Stimulated activated CD8-positive, alpha-beta memory T cell treated with anti-CD3 and anti-CD28 coated beads, Interleukin-7, amount 100 ng/mL, for 4 hours (primary cell): ENCODE data around the gene HSD17B7.
"Not testable (repeated sequence)": the region's sequence is repeated elsewhere in the genome, so short reads cannot be mapped to it uniquely, and the experiment has no call there.

Experiments
- DNase-seq, 2 donors: peaks; one replicate each; pipeline ENCODE4 v3.0.0-alpha.2; 2020; ENCODE audit warnings: low read depth in 2 of 2

The HSD17B7 gene

DNA sequence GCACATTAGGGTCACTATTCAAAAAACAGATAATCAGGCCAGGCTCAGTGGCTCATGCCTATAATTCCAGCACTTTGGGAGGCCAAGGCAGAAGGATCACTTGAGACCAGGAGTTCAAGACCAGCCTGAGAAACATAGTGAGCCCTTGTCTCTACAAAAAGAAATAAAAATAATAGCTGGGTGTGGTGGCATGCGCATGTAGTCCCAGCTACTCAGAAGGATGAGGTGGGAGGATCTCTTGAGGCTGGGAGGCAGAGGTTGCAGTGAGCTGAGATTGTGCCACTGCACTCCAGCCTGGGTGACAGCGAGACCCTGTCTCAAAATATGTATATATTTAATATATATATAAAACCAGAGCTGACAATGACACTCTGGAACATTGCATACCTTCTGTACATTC lies 21.9 kb downstream of the HSD17B7 start:
- DNase-seq, result not testable (repeated sequence)

DNA sequence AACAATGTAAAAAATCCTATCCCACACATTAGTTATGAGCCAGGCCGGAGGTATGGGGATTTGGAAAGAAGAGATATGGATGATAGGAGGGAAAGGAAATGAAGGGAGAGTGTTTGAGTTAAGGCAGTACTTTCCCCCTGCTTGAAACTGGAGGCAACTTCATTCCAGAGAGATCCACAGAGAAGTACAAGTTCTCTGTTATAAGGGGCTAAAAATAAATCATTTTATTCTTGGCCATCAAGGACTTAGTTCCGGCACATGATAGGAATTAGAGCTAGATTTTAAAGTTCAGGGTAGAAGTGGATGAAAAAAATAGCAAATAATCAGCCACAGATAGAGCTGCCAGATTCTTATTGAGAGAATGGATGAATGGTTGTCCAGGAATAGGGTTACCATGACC lies 27.6 kb downstream of the HSD17B7 start:
- not testable (repeated sequence) for DNase-seq

DNA sequence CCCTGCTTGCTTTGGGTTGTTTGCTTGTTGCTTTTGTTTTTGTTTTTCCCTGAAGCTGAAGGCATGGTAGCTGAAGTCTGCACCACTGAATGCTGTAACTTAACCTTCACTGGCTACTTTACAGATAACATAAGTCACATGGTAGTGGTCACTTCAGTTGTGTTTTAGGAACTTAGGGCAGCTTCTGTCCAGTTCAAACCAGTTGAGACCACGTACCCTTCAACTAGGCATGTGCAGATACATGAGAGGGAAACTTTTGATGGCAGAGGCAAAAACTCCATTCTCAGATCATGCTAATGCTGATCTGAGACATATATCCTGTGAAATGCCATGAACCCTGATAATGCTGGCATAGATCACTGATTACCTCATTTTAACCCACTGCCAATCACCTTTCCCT lies 28.2 kb downstream of the HSD17B7 start:
- DNase-seq, result not testable (repeated sequence)

DNA sequence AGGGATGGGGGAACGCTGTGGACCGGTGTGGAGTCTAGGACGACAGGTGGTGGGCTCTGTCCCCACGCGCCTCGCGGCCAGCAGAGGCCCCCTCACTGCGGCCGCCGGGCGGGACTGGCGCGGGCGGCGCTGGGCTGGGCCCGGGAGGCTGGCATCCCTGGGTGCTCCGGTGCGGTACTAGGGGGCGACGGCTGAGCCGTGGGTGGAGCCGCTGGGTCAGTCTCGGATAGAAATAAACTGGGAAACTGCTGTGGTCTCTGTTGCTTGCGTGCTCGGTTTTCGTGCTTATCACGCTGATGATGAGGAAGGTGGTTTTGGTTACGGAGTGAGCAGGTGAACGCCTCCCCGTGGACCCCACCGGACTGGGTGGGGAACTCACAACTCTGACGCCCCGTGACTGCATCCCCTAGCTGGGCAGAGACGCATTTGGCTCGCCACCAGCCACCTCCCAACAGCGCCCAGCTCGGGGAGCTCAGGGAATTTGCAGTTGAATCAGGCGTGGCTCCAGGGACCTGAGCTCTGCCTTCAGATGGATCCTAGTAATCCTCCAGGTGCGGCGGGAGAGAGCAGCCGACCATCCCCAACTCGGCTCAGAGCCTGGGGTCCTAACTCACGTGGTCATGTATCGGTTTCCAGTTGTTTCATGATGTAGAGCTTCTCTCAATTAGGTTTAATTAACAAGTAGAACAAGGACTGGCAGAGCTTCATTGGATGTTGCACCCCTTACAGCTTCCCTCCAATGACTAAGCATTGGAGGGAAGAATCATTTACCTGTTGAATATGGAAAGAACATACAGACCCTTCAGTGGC lies 32.1 kb downstream of the HSD17B7 start:
- no peak for DNase-seq

DNA sequence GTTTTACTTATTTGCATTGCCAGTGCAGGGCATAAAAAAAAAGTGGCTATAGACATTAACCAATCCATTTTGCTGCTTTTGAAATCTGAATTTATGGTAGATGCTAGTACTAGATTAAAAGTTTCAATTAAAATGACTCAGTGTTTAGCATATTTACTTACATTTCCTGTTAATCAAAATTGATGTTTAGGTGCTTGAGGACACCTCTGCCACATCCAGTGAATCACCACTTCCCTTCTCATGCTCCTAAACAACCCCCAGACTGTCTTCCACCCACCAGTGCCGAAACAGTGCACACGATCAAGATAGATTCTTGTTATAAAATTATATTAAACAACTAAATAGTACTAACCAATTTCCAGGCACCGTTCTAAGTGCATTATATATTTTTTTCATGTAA lies 32.7 kb downstream of the HSD17B7 start:
- DNase-seq, result peak in 1 of 2 donors; percentile 10

DNA sequence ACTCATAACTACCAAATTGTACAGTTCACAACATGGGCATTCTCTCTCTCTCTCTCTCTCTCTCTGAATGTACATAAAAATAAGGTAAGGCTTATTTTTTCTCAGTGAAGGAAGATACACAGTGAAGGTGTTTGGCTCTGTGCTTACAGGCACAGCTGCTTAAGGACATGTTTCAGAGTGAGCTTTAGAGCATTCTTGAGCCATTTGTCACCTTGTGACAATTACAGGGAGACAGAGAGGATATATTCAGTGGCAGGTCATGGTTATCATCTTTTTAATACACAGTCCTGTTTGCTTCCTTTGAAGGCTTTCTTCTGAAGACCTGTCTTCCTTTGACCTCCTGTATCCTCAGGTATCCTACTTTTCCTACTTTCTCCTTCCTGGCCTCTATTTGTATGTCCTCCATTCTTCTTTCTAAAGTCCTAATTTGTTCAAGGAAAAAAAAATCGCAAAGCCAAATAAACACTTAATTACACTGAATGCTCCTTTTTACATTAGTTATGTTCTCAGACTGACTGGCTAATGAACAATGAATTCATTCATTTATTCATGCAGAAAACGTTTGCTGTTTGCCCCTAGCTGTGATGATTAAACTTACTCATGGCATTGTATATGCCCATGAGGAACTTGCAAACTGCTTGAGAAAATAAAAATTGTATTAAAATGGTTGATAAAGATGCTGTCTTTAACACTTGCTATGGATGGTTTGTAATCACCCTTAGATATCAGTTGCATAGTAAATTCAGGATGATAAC lies 33.4 kb downstream of the HSD17B7 start:
- DNase-seq, result no peak

DNA sequence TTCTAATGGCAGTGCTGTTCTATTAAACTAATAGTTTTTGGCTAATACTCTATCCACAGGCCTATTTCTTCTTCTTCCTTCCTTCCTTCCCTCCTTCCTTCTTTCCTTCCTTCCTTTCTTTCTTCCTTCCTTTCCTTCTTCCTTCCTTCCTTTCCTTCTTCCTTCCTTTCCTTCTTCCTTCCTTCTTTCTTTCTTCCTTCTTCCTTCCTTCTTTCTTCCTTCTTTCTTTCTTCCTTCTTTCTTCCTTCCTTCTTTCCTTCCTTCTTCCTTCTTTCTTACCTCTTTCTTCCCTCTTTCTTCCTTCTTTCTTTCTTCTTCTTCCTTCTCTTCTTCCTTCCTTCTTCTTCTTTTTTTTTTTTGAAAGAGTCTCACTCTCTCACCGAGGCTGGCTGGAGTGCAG lies 38.8 kb downstream of the HSD17B7 start:
- no peak for DNase-seq

DNA sequence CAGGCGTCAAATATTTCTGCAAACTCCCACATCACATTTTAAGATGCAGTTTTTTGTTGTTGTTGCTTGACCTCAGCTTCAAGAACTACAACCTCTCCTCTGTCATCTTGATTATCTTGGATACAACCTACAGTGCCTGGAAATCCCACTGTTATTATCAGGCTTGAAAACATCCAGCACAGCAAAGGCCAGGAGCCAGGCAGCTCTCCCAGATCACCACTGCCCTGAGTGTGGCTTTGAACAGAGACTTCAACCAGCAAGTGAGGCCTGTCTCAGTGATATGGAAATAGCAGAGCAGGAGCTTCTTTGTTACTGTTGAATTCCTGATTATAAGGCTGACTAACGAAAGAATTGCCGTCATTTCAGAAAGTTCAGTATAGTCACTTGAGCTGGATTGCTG lies 42.0 kb downstream of the HSD17B7 start:
- no peak for DNase-seq

DNA sequence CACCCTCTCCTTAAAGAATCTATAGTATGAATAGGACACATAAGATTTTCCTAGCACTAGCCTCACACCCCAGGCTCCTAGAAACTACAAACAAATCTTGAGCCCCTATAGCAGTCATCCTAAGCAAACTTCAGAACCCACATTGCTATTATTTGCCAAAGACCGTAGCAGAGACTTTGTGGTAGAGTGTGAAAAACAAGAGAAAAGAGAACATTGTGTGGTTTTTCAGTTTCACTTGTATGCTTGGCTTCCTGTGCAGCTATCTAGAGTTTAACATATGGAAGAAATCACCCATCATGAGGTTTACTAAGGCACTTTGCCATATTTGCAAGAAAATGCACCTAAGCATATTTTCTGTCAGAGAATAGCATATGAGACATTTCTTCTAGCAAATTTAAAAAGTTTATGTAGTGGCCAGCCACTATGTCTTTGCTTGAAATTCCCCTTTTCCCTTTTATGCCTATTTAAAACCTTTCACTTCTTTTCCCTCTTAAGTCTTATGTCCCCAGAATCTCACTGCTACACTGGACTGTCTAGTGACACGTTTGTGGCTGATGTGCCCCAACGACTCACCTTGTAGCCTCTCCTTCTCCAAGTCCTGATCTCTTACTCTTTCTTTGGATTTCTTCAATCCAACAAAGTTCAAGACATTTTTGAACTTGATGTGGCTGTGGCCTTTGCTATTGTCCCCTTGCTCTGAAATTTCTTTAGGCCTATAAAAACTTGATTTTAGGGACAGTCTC lies 44.8 kb downstream of the HSD17B7 start:
- DNase-seq, result no peak

DNA sequence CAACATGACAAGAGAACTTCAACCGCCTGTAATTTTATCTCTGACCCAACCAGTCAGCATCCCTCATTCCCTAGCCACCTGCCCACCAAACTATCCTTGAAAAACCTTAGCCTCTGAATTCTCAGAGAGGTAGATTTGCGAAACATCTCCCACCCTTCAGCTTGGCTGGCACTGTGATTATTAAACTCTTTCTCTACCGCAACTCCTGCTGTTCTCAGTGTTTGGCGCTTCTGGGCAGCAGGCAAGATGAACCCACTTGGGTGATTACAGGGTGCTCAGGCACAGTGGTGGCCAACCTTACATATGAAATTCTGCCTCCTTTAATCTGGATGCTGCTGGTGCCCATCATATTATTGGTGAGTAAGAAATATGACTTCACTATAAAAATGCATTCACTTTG lies 48.4 kb downstream of the HSD17B7 start:
- DNase-seq, result no peak

DNA sequence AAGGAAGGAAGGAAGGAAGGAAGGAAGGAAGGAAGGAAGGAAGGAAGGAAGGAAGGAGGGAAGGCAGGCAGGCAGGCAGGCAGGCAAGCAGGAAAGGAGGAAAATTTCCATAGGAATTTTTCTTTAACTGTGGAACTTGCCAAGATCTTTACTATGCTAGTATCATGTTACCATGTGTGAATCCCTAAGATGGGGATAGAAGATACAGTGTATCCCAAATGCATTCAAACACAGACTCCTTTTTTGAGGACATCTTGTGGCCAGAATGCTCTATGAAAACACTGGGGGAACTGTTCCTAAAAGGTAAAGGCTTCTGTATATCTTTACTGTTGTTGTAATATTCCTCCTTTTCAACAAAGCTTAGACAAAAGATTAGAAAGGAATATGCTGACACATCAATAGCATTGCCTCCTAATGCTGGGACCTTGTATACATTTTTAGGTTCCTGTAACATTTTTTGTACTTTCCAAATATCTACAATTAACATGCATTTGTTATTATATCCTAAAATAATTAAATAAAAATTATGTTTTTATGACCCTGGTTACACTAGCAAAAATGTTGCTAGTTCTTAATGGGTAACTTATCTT lies 49.8 kb downstream of the HSD17B7 start:
- no peak for DNase-seq

DNA sequence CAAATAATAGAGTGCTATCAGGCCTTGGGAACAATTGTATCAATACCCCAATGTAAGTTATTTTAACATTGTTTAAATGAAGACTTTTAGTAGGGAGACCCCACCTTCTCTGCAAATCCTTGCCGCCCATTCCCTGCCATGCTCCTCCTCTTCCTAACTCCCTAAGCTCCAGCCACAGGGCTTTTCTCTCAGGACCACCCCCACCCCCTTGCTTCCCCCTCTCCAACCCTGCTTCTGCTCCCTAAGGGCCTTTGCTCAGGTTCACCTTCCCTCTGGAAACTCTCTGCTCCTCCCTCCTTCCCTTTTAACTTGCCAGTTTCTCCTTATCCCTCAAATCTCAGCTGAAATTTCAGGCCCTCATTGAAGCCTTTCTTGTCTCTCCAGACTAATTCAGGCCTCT lies 53.7 kb downstream of the HSD17B7 start:
- no peak for DNase-seq

DNA sequence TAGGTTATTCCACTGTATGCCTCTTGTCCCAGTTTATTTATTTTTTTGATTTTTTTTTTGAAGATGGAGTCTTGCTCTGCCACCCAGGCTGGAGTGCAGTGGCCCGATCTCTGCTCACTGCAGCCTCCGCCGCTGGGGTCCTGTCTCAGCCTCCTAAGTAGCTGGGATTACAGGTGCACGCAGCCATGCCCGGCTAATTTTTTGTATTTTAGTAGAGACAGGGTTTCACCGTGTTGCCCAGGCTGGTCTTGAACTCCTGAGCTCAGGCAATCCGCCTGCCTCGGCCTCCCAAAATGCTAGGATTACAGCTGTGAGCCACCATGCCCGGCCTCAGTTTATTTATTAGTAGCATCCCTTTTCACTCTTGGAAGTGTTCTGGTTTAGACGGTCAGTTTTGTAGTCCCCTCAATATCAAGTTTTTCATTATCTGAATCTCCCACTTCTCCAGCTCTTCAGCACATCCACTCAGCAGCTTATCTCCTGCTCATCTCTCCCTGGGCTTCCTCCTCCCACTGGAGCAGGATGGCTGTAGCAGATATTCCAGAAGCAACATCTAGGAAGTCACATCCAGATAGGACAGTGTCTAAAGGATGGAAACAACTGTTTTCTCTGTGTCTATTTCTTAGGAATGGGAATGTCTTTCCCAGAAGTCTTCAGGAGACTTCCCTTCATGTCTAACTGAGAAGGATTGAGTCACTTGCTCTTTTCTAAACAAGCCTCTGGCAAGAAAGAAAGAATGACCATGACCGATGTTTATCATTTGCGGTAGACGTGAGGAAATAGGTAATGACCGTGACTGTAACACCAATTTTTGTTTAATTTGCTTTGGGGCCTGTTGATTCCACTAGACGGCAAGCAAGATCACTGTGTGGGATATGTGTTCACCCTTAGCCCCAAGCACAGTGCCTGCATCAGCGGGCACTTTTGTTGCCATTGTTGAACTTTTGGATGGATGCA lies 56.0 kb downstream of the HSD17B7 start:
- no peak for DNase-seq

DNA sequence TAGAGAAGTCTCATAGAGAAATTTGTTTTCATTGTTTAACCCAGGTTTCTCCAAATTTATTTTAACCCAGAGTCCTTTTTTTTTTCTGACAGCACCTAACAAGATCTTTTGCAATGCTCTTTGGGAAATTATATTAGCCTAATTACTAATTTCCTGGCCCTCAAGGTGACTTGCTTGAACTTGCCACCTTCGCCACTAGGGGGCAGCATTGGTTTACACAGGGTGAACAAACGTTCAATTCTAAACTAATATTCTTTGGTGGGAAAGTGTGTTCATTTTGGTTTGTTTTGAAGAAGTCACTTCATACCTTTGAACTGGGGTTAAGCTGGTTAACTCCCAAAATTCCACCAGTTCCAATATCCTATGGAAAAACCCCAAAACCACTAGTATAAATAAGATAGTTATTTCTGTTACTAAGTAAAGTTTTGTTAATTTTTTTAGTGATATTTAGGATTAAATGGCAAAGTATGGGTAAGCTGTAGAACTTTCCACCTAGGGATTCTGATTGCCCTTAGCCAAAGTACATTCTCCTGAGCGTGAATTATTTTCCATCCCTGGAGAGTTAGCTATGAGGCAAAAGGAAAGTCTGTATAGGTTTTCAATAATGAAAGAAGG lies 57.4 kb downstream of the HSD17B7 start:
- DNase-seq, result peak; percentile 62 to 69

DNA sequence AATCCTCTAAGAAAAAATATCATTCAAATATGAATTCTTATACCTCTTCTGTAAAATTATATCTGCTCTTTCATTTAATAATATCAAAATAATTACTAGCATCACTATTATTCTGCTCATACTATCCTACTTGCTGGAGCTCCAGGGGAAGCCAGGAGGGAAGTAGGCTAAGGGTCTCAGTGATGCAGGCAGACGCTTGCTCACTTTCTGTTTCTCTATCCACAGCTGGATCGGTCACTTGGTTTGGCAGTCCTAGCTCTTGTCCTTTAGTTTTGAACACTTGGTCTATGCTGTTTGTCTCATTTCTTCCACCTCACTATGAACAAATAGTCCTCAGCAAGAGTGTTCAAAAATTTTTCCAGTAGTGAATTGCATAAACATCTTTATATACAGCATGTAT lies 59.2 kb downstream of the HSD17B7 start:
- DNase-seq, result no peak

DNA sequence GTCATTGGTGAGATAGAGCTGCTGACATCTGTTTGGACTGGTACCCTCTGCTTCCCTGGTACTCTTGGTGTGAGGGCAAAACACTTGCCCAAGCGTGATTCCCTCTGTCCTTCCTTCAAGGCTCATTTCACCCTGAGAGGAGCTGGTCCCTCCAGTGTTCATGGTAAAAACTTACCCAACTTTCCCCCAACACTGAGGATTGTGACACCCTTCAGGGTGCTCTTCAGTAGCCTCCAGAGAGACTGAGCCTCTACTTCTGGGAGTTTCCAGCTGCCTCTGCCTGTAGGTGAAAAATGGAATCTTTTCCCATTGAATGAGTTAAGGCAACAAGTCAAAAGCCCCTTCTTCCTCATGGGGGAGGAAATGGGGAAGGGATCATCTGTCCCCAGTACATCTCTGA lies 60.8 kb downstream of the HSD17B7 start:
- DNase-seq, result no peak

DNA sequence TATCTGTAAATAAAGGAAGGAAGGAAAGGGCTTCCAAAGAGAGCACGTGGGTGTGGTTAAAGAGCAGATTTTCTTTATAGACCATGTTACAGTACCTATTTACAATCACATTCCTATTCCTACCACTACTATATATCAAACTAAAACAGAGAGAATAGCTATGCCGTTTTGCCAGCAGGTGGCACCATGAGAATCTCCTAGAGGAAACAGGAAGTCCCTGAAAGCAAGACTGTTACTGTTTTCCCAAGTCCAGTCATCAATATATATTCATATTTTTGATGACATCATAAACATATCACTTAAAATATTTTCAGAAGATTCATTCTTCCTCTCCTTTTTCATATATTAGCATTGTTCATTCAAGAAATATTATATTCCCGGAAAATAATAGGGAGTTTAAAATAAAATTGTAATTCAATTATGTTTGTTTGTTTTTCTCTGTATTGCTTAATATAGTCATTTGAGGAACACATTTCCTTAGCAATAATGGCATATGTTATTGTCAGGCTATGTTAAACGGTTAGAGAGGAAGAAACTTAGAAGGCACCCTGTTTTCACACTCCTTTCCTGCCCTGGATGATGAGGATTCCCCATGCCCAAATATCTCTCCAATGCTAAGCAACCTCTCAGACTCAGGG lies 63.9 kb downstream of the HSD17B7 start:
- DNase-seq, result peak in 1 of 2 donors; percentile 2

DNA sequence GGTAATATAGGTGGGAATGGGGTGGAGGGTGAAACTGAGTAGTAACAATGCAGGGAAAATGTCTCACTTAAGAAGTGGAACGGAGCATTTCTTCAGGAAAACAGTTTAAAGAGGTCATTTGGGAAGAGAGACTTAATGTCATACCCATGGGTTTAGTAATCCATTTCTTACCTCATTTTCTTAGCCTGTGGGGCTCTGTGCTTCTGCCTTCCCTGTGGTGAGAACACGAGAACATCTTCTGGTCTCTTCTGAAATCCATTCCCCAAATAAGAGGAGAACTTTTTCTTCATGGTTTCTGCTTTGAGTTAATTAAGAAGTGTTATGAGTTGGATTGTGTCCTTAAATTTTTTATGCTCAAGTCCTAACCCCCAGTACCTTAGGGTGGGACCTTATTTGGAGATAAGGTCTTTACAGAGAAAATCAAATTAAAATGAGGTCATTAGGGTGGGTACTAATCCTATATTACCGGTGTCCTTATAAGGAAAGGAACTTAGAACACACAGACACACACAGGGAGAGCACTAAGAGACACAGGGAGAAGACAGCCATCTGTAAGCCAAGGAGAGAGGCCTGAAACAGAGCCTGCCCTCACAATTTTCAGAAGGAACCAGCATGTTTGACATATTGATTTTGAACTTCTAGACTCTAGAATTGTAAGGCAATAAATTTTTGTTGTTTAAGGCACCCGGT lies 65.1 kb downstream of the HSD17B7 start:
- no peak for DNase-seq

DNA sequence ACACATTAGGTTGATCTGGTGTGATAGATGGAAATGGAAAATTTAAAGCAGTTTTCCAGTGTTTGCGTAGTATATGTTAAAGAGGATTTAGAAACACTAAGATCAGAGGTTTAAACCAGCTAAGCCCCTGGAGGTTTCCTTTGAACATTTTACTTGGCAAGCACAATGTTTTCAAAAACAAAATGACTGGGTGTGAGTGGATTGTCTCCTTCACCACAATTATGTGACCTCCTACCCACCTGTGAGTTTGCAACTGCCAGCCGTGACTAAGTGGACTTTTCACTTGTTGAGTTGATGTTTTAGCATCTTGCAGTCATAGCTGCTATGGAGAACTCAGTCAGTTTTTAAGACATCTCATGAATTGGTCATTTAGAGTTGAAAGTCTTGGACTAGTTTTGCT lies 65.8 kb downstream of the HSD17B7 start:
- DNase-seq, result no peak
